ENCODE data around the gene SNRPD3. TPM values are rescaled to one million over a fixed set of nuclear protein-coding genes. Genes with fewer than 3 reads are reported as not detected.

Gene SNRPD3
- total RNA-seq, 1 donor from 2014 or later, result 59.3 TPM

GRCh38 chr22:24565077-24565476 lies 9.3 kb downstream of the SNRPD3 start:
- Mint-ChIP-seq H3K27me3 (ENCODE audit: low read depth) (no peaks in the 10 kb centered on the region), H3K4me1 (ENCODE audit: low read depth) (peaks cover 3% of the 10 kb centered on the region), H3K9me3 (ENCODE audit: low read depth) (no peaks in the 10 kb centered on the region), H3K36me3 (ENCODE audit: low read depth) (peaks cover 17% of the 10 kb centered on the region), H3K27ac (ENCODE audit: unreplicated experiment) (no peak overlapping the region), H3K4me3 (ENCODE audit: unreplicated experiment) (no peak overlapping the region)
- no peak for TF ChIP-seq CTCF (IDR thresholded peaks at IDR 0.05)
- no peak for DNase-seq (ENCODE audit: low spot score)

- Mint-ChIP-seq H3K27me3 (ENCODE audit: low read depth) (no peaks in the 10 kb centered on the region), H3K4me3 (ENCODE audit: unreplicated experiment) (no peak overlapping the region), H3K27ac (ENCODE audit: unreplicated experiment) (no peak overlapping the region), H3K36me3 (ENCODE audit: low read depth) (peaks cover 20% of the 10 kb centered on the region), H3K4me1 (ENCODE audit: low read depth) (peaks cover 3% of the 10 kb centered on the region), H3K9me3 (ENCODE audit: low read depth) (no peaks in the 10 kb centered on the region)
- TF ChIP-seq CTCF (IDR thresholded peaks at IDR 0.05), result no peak
- no peak for DNase-seq (ENCODE audit: low spot score)
These were observed 11.2 kb downstream of the SNRPD3 start for GRCh38 chr22:24566899-24567511.

GRCh38 chr22:24567668-24568067 lies 11.9 kb downstream of the SNRPD3 start:
- no peak overlapping the region for H3K4me3 Mint-ChIP-seq (ENCODE audit: unreplicated experiment)
- no peak for DNase-seq (ENCODE audit: low spot score)
- H3K36me3 Mint-ChIP-seq (ENCODE audit: low read depth), result peaks cover 20% of the 10 kb centered on the region
- no peak for TF ChIP-seq CTCF (IDR thresholded peaks at IDR 0.05)
- no peaks in the 10 kb centered on the region for H3K27me3 Mint-ChIP-seq (ENCODE audit: low read depth)
- no peak overlapping the region for H3K27ac Mint-ChIP-seq (ENCODE audit: unreplicated experiment)
- H3K4me1 Mint-ChIP-seq (ENCODE audit: low read depth), result peaks cover 3% of the 10 kb centered on the region
- no peaks in the 10 kb centered on the region for H3K9me3 Mint-ChIP-seq (ENCODE audit: low read depth)

GRCh38 chr22:24571266-24571665 lies 15.5 kb downstream of the SNRPD3 start:
- TF ChIP-seq CTCF (IDR thresholded peaks at IDR 0.05), result no peak
- peaks cover 35% of the 10 kb centered on the region for H3K36me3 Mint-ChIP-seq (ENCODE audit: low read depth)
- no peak overlapping the region for H3K27ac Mint-ChIP-seq (ENCODE audit: unreplicated experiment)
- H3K4me3 Mint-ChIP-seq (ENCODE audit: unreplicated experiment), result no peak overlapping the region
- H3K4me1 Mint-ChIP-seq (ENCODE audit: low read depth), result no peaks in the 10 kb centered on the region
- H3K9me3 Mint-ChIP-seq (ENCODE audit: low read depth), result no peaks in the 10 kb centered on the region
- DNase-seq (ENCODE audit: low spot score), result no peak
- no peaks in the 10 kb centered on the region for H3K27me3 Mint-ChIP-seq (ENCODE audit: low read depth)

- no peak for TF ChIP-seq CTCF (IDR thresholded peaks at IDR 0.05)
- Mint-ChIP-seq H3K36me3 (ENCODE audit: low read depth) (peaks cover 24% of the 10 kb centered on the region), H3K4me3 (ENCODE audit: unreplicated experiment) (no peak overlapping the region), H3K4me1 (ENCODE audit: low read depth) (peaks cover 5% of the 10 kb centered on the region), H3K27me3 (ENCODE audit: low read depth) (no peaks in the 10 kb centered on the region), H3K27ac (ENCODE audit: unreplicated experiment) (no peak overlapping the region), H3K9me3 (ENCODE audit: low read depth) (no peaks in the 10 kb centered on the region)
- no peak for DNase-seq (ENCODE audit: low spot score)
These were observed 21.0 kb downstream of the SNRPD3 start for GRCh38 chr22:24576778-24577177.
